Neural cell (in vitro differentiated cells): ENCODE results near the gene CELSR3. TPM values are rescaled to one million over a fixed set of nuclear protein-coding genes. Genes with fewer than 3 reads are reported as not detected.

Source experiments
- H2AFZ ChIP-seq: fragments of 200-600, 300-800 bp; sonication (generic), shearing (Covaris generic); 2 replicates; pipeline ENCODE4 v1.6.0; 2014; ENCODE audit warnings: low read depth, mild to moderate bottlenecking, antibody characterized with exemption, low read length, moderate library complexity
- H3F3A ChIP-seq: fragments of 200-600 bp; shearing (Covaris generic); 2 replicates; pipeline ENCODE4 v1.6.1; 2016; ENCODE audit warnings: mild to moderate bottlenecking, moderate library complexity, mixed read lengths, antibody characterized with exemption, low read length; ENCODE audit not compliant: insufficient read depth, poor library complexity, severe bottlenecking
- H3K27ac ChIP-seq: fragments of 200-600, 300-800 bp; sonication (generic), shearing (Covaris generic); 2 replicates; pipeline ENCODE4 v1.5.1; 2014; ENCODE audit warnings: mild to moderate bottlenecking, low read length, moderate library complexity
- H3K27me3 ChIP-seq: fragments of 300-800, 200-600 bp; sonication (generic), shearing (Covaris generic); 2 replicates; pipeline ENCODE4 v1.6.0; 2014; ENCODE audit warnings: mild to moderate bottlenecking, low read depth, low read length, moderate library complexity; ENCODE audit not compliant: insufficient read depth
- H3K36me3 ChIP-seq: fragments of 300-800, 200-600 bp; sonication (generic), shearing (Covaris generic); 2 replicates; pipeline ENCODE4 v1.5.1; 2014; ENCODE audit warnings: mild to moderate bottlenecking, antibody characterized with exemption, low read length, moderate library complexity; ENCODE audit not compliant: insufficient read depth
- H3K4me2 ChIP-seq: fragments of 300-800, 200-600 bp; sonication (generic), shearing (Covaris generic); 2 replicates; pipeline ENCODE4 v1.6.0; 2014; ENCODE audit warnings: mild to moderate bottlenecking, low read length
- H3K4me3 ChIP-seq: fragments of 300-800, 200-600 bp; sonication (generic), shearing (Covaris generic); 2 replicates; pipeline ENCODE4 v1.5.1; 2014; ENCODE audit warnings: mild to moderate bottlenecking, low read length, moderate library complexity
- H3K79me2 ChIP-seq: fragments of 200-600 bp; shearing (Covaris generic); replicated peaks from 2 replicates; pipeline ENCODE4 v1.6.0; 2014; ENCODE audit warnings: mild to moderate bottlenecking, low read length, moderate library complexity; ENCODE audit not compliant: insufficient read depth
- H3K9ac ChIP-seq: fragments of 300-800, 200-600 bp; sonication (generic), shearing (Covaris generic); 2 replicates; pipeline ENCODE4 v1.6.1; 2016; ENCODE audit warnings: mild to moderate bottlenecking, low read length, mixed read lengths
- H3K9me2 ChIP-seq: fragments of 200-600 bp; shearing (Covaris generic); 2 replicates; pipeline ENCODE4 v1.6.1; 2016; ENCODE audit warnings: mild to moderate bottlenecking, low read length, mixed read lengths; ENCODE audit not compliant: insufficient read depth
- H3K9me3 ChIP-seq: fragments of 200-600, 300-800 bp; sonication (generic), shearing (Covaris generic); 2 replicates; pipeline ENCODE4 v1.6.1; 2016; ENCODE audit warnings: mild to moderate bottlenecking, mixed run types, low read length, moderate library complexity, mixed read lengths
- H4K20me1 ChIP-seq: fragments of 200-600 bp; shearing (Covaris generic); 2 replicates; pipeline ENCODE4 v1.6.1; 2016; ENCODE audit warnings: mild to moderate bottlenecking, mixed run types; ENCODE audit not compliant: insufficient read depth
- CTCF ChIP-seq: fragments of 450-650 bp; IDR thresholded peaks from 2 replicates; pipeline ENCODE4 v1.5.1; 2014; ENCODE audit warnings: antibody characterized with exemption, mild to moderate bottlenecking, moderate library complexity; ENCODE audit not compliant: poor library complexity, severe bottlenecking
- EP300 ChIP-seq: fragments of 450-650 bp; conservative IDR thresholded peaks from 2 replicates; pipeline ENCODE4 v1.6.1; 2014; ENCODE audit warnings: antibody characterized with exemption, mild to moderate bottlenecking, moderate library complexity; ENCODE audit not compliant: poor library complexity, severe bottlenecking
- EZH2 ChIP-seq: fragments of 200-600, 300-800 bp; shearing (Covaris generic), sonication (generic); IDR thresholded peaks from 2 replicates; pipeline ENCODE4 v1.6.1; 2014; ENCODE audit warnings: antibody characterized with exemption, low read length, borderline replicate concordance, mild to moderate bottlenecking; ENCODE audit not compliant: insufficient read depth, poor library complexity, severe bottlenecking
- MXI1 ChIP-seq: fragments of 450-650 bp; conservative IDR thresholded peaks from 2 replicates; pipeline ENCODE4 v1.6.1; 2014; ENCODE audit warnings: antibody characterized with exemption, mild to moderate bottlenecking; ENCODE audit not compliant: poor library complexity, severe bottlenecking
- POLR2AphosphoS5 ChIP-seq: IDR thresholded peaks from 2 replicates; pipeline ENCODE4 v1.6.1; 2012
- RAD21 ChIP-seq: fragments of 450-650 bp; conservative IDR thresholded peaks from 2 replicates; pipeline ENCODE4 v1.6.1; 2014; ENCODE audit warnings: antibody characterized with exemption, mild to moderate bottlenecking, moderate library complexity
- REST ChIP-seq: IDR thresholded peaks from 2 replicates; pipeline ENCODE4 v1.6.1; 2012; ENCODE audit warnings: borderline replicate concordance
- SMC3 ChIP-seq: fragments of 450-650 bp; conservative IDR thresholded peaks from 2 replicates; pipeline ENCODE4 v1.6.1; 2014; ENCODE audit warnings: antibody characterized with exemption, mild to moderate bottlenecking, moderate library complexity; ENCODE audit not compliant: poor library complexity
- TAF1 ChIP-seq: IDR thresholded peaks from 2 replicates; pipeline ENCODE4 v1.6.1; 2012; ENCODE audit warnings: low read depth
- polyA plus RNA-seq: library from polyadenylated mRNA; depleted of rRNA; stranded (reverse); fragments of >200 nt; gene quantifications from 2 replicates; pipeline ENCODE4 v1.2.3, GENCODE V29; 2014

The CELSR3 gene
- polyA plus RNA-seq, 1 donor from 2014 or later: 54.9 TPM

- Histone ChIP-seq H3K27ac (no peak overlapping the region), H3F3A (no peaks in the 10 kb centered on the region), H4K20me1 (peaks cover 58% of the 10 kb centered on the region), H3K9me2 (no peaks in the 10 kb centered on the region), H3K36me3 (no peaks in the 10 kb centered on the region), H3K4me3 (peak overlapping the region; percentile 50), H3K9me3 (no peaks in the 10 kb centered on the region), H3K79me2 (peaks cover 96% of the 10 kb centered on the region), H3K9ac (no peak overlapping the region), H3K4me2 (no peak overlapping the region), H3K27me3 (no peaks in the 10 kb centered on the region), H2AFZ (no peak overlapping the region)
- no peak for TF ChIP-seq EP300
- no peak for TF ChIP-seq MXI1
- no peak for TF ChIP-seq REST
- TF ChIP-seq SMC3: no peak
- TF ChIP-seq RAD21: no peak
- no peak for TF ChIP-seq TAF1
- TF ChIP-seq CTCF: no peak
- TF ChIP-seq EZH2: no peak
- no peak for TF ChIP-seq POLR2AphosphoS5
Measured at GRCh38 chr3:48711727-48712126, 49.0 kb upstream of the CELSR3 start.

GRCh38 chr3:48709051-48709461 is 46.4 kb upstream of the CELSR3 start:
- Histone ChIP-seq H3K27me3 (no peaks in the 10 kb centered on the region), H3K9me3 (no peaks in the 10 kb centered on the region), H3F3A (no peaks in the 10 kb centered on the region), H3K9me2 (no peaks in the 10 kb centered on the region), H4K20me1 (peaks cover 79% of the 10 kb centered on the region), H3K9ac (no peak overlapping the region), H3K36me3 (no peaks in the 10 kb centered on the region), H3K27ac (no peak overlapping the region), H3K4me3 (peak overlapping the region; percentile 21), H2AFZ (no peak overlapping the region), H3K4me2 (no peak overlapping the region), H3K79me2 (peaks cover 92% of the 10 kb centered on the region)
- TF ChIP-seq EP300: no peak
- no peak for TF ChIP-seq MXI1
- TF ChIP-seq SMC3: no peak
- no peak for TF ChIP-seq POLR2AphosphoS5
- no peak for TF ChIP-seq CTCF
- no peak for TF ChIP-seq EZH2
- TF ChIP-seq TAF1: no peak
- no peak for TF ChIP-seq RAD21
- no peak for TF ChIP-seq REST
